ENCODE results near the gene EEF1A2. TPM values are rescaled to one million over a fixed set of nuclear protein-coding genes. Genes with fewer than 3 reads are reported as not detected.

The EEF1A2 gene
- total and polyA plus RNA-seq, 2 of the 4 experiments (the other 2 are of a cell fraction): 1.3 to 4.6 TPM

GRCh38 chr20:63449796-63450730 is 48.8 kb downstream of the EEF1A2 start:
- H3K23ac ChIP-seq (ENCODE audit: low read depth, low read length): no peak overlapping the region
- H2BK20ac ChIP-seq (ENCODE audit: low read depth, low read length): no peak overlapping the region
- no peak overlapping the region for H2BK120ac ChIP-seq (ENCODE audit: low read depth, low read length)
- no peak overlapping the region for H3K4me2 ChIP-seq (ENCODE audit: low read depth, low read length)
- intact Hi-C loops (cut with micrococcal nuclease): no loop called here
- no peak overlapping the region for H4K8ac ChIP-seq (ENCODE audit: low read depth in 2 of 2, low read length in 2 of 2)
- POLR2A ChIA-PET (ENCODE audit: unreplicated experiment): no interaction called here
- H4K91ac ChIP-seq (ENCODE audit: insufficient read depth, low read depth, low read length): no peak overlapping the region
- H2BK5ac ChIP-seq (ENCODE audit: low read depth, low read length, poor library complexity, severe bottlenecking): no peak overlapping the region
- WGBS, 2 experiments (ENCODE audit: extremely low coverage in 2 of 2, insufficient read length in 1 of 2): 84% methylated on average over 7 of the region's 30 CpGs; no CpG with 5 or more reads in 1 of the 2 experiments
- H2BK15ac ChIP-seq (ENCODE audit: low read depth, low read length): no peak overlapping the region
- H3K9ac ChIP-seq (ENCODE audit: low read depth, low read length): no peak overlapping the region
- peaks cover 30% of the 10 kb centered on the region; the same call in 1 of the 2 replicates for H3K27me3 ChIP-seq (ENCODE audit: control insufficient read depth, insufficient read depth, low read length)
- H3K9me3 ChIP-seq (ENCODE audit: control insufficient read depth, insufficient read depth, low read length): no peaks in the 10 kb centered on the region
- H3K79me1 ChIP-seq (ENCODE audit: low read depth in 1 of 2, low read length in 2 of 2): no peaks in the 10 kb centered on the region
- dilution Hi-C loops (cut with HindIII; ENCODE audit: low sequenced_read_pairs, unreplicated experiment): no loop called here
- H3K4me3 ChIP-seq (ENCODE audit: insufficient read depth, low read depth, low read length): no peak overlapping the region
- no TSS peak for BruUV-seq (replicated peaks)
- no peak overlapping the region for H3K4ac ChIP-seq (ENCODE audit: low read depth, low read length)
- no peaks in the 10 kb centered on the region for H3K4me1 ChIP-seq (ENCODE audit: control insufficient read depth, insufficient read depth, low read length)
- TF ChIP-seq RFX5 (IDR thresholded peaks at IDR 0.05; ENCODE audit: low read depth, low read length) (no peak), FOS (IDR thresholded peaks at IDR 0.05; ENCODE audit: low read depth, low read length) (no peak), SMC3 (IDR thresholded peaks at IDR 0.05; ENCODE audit: low read depth, low read length) (no peak), POLR2A (IDR thresholded peaks at IDR 0.05; ENCODE audit: low read depth, low read length) (no peak), RAD21 (IDR thresholded peaks at IDR 0.05; ENCODE audit: low read length) (no peak), BHLHE40 (IDR thresholded peaks at IDR 0.05; ENCODE audit: low read depth, low read length) (no peak), ELK1 (IDR thresholded peaks at IDR 0.05; ENCODE audit: borderline replicate concordance, low read depth, low read length) (no peak), CTCF (conservative IDR thresholded peaks at IDR 0.05; ENCODE audit: low read depth, low read length) (no peak), MAZ (IDR thresholded peaks at IDR 0.05; ENCODE audit: borderline replicate concordance, low read depth, low read length) (no peak), MXI1 (IDR thresholded peaks at IDR 0.05; ENCODE audit: borderline replicate concordance, low read depth, low read length) (no peak), USF2 (IDR thresholded peaks at IDR 0.05; ENCODE audit: low read depth, low read length) (no peak), CEBPB (IDR thresholded peaks at IDR 0.05; ENCODE audit: low read depth, low read length) (no peak), CHD1 (IDR thresholded peaks at IDR 0.05; ENCODE audit: low read depth, low read length) (no peak), RCOR1 (IDR thresholded peaks at IDR 0.05; ENCODE audit: insufficient replicate concordance, low read length) (no peak)
- no peak for DNase-seq
- no peak overlapping the region for H4K5ac ChIP-seq (ENCODE audit: low read depth, low read length)
- in situ Hi-C loops (cut with MboI; ENCODE audit: low sequenced_read_pairs): no loop called here
- no peak overlapping the region for H3K14ac ChIP-seq (replicated peaks; ENCODE audit: low read depth, low read length)
- CTCF ChIA-PET: no interaction called here
- H2AK5ac ChIP-seq (ENCODE audit: low read depth, low read length): no peak overlapping the region
- H3K18ac ChIP-seq (ENCODE audit: low read depth, low read length): no peak overlapping the region
- no peaks in the 10 kb centered on the region for H3K9me1 ChIP-seq (ENCODE audit: insufficient read depth, low read length)
- H4K20me1 ChIP-seq (ENCODE audit: insufficient read depth, low read length): no peaks in the 10 kb centered on the region
- H2AFZ ChIP-seq (replicated peaks; ENCODE audit: low read length, poor library complexity): no peak overlapping the region
- no peak overlapping the region for H3K27ac ChIP-seq (ENCODE audit: insufficient read depth, low read length)
- H3K56ac ChIP-seq (ENCODE audit: extremely low read depth, insufficient read depth, low read length): no peak overlapping the region
- ATAC-seq (ENCODE audit: low read depth): no peak
- H2AK9ac ChIP-seq (replicated peaks; ENCODE audit: low read depth, low read length, poor library complexity): no peak overlapping the region
- no peaks in the 10 kb centered on the region for H3K36me3 ChIP-seq (ENCODE audit: control insufficient read depth, insufficient read depth, low read length)

Data from IMR-90 (cell line).